ENCODE measurements around the gene KCNMA1. TPM values are rescaled to one million over a fixed set of nuclear protein-coding genes. Genes with fewer than 3 reads are reported as not detected.

KCNMA1 gene
- total and polyA plus RNA-seq, 10 of the 15 experiments (the other 5 are each of a cell fraction or from before 2014, with no cell fraction given): 8.5 to 77.0 (median 21.3) TPM

- Histone ChIP-seq H3K4me3 (no peak overlapping the region), H3K9me3 (replicated peaks; ENCODE audit: control insufficient read depth, insufficient read depth, low read length) (no peaks in the 10 kb centered on the region), H2AFZ (ENCODE audit: control insufficient read depth, low read depth, low read length) (no peak overlapping the region), H3K4me2 (ENCODE audit: control insufficient read depth, insufficient read depth) (no peak overlapping the region), H3K4me1 (ENCODE audit: control insufficient read depth, insufficient read depth, low read length) (no peaks in the 10 kb centered on the region), H3K27ac (ENCODE audit: control insufficient read depth, insufficient read depth) (no peak overlapping the region), H3K79me2 (ENCODE audit: control insufficient read depth, insufficient read depth, low read length) (no peaks in the 10 kb centered on the region), H3K27me3 (replicated peaks in 1 of 2; ENCODE audit: control insufficient read depth in 2 of 2, insufficient read depth in 2 of 2, low read length in 1 of 2) (no peaks in the 10 kb centered on the region), H3K9ac (ENCODE audit: control insufficient read depth, insufficient read depth, low read length) (no peak overlapping the region), H3K36me3 (ENCODE audit: control insufficient read depth in 2 of 2, insufficient read depth in 2 of 2, low read length in 1 of 2) (no peaks in the 10 kb centered on the region), H4K20me1 (ENCODE audit: control insufficient read depth, insufficient read depth) (no peaks in the 10 kb centered on the region)
- POLR2A ChIA-PET: interaction anchor here (0.7 kb wide), 1 partner anchor 237 kb away, joined by 5 read pairs; no protein-coding TSS in a partner anchor
- intact Hi-C loops (cut with micrococcal nuclease; ENCODE audit: unreplicated experiment) (no loop called here), in situ Hi-C loops (cut with MboI) (no loop called here)
- no peak for TF ChIP-seq RAD21 (IDR thresholded peaks at IDR 0.05; ENCODE audit: insufficient read depth, low read depth, low read length)
- no TSS peak for BruUV-seq (replicated peaks)
- CTCF ChIA-PET: no interaction called here
- 13% methylated on average over 2 of the region's 2 CpGs for WGBS (ENCODE audit: insufficient coverage, insufficient replicate concordance, low lambda C conversion rate, missing lambda C conversion rate)
- ATAC-seq (no peak), FAIRE-seq (no peak), DNase-seq (ENCODE audit: low read depth, low spot score) (no peak)
- RAD21 ChIA-PET (ENCODE audit: unreplicated experiment): no interaction called here
- SMC1A ChIA-PET (ENCODE audit: uncharacterized antibody, unreplicated experiment): no interaction called here
Measured at GRCh38 chr10:77116904-77117303, 520.7 kb downstream of the KCNMA1 start.

DNA sequence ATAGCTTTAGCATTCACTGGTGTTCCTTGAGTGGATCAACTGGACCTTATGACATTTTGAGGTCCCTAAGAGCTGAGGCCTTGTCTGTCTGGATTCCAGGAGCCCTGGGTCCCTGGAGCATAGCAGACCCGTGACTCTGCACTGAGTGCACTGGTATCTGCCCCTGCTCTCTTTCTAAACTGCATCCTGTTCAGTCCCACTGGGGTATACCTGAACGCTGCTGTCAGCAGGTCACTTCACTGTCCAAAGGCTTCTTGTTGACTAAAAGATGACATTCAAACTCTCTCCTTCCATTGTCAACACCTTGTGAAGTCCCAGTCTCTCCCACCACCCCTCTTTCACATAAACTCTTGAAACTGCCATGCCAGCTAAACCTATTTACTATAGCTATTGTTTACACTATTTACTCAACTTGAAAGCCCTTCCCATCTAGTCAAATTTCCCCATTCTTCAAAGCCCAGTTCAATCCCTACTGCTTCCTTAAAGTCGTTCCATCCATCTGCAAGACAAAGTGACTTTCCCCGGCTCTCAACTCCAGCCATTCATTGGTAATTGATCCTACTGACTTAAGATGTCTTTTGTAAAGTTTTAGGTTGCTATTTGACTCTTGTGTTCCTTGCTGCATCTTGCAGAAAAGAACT lies 523.3 kb downstream of the KCNMA1 start:
- Histone ChIP-seq H3K27me3 (replicated peaks in 1 of 2; ENCODE audit: control insufficient read depth in 2 of 2, insufficient read depth in 2 of 2, low read length in 1 of 2) (no peaks in the 10 kb centered on the region), H3K4me3 (no peak overlapping the region), H3K4me1 (ENCODE audit: control insufficient read depth, insufficient read depth, low read length) (no peaks in the 10 kb centered on the region), H3K27ac (ENCODE audit: control insufficient read depth, insufficient read depth) (no peak overlapping the region), H3K36me3 (ENCODE audit: control insufficient read depth in 2 of 2, insufficient read depth in 2 of 2, low read length in 1 of 2) (no peaks in the 10 kb centered on the region), H3K9ac (ENCODE audit: control insufficient read depth, insufficient read depth, low read length) (no peak overlapping the region), H4K20me1 (ENCODE audit: control insufficient read depth, insufficient read depth) (no peaks in the 10 kb centered on the region), H3K79me2 (ENCODE audit: control insufficient read depth, insufficient read depth, low read length) (no peaks in the 10 kb centered on the region), H2AFZ (ENCODE audit: control insufficient read depth, low read depth, low read length) (no peak overlapping the region), H3K9me3 (replicated peaks; ENCODE audit: control insufficient read depth, insufficient read depth, low read length) (no peaks in the 10 kb centered on the region), H3K4me2 (ENCODE audit: control insufficient read depth, insufficient read depth) (no peak overlapping the region)
- ChIA-PET RAD21 (ENCODE audit: unreplicated experiment) (interaction anchor here (0.7 to 0.8 kb wide), 2 partner anchors 109 to 131 kb away, joined by 3 to 5 read pairs; no protein-coding TSS in a partner anchor), SMC1A (ENCODE audit: uncharacterized antibody, unreplicated experiment) (interaction anchor here (0.8 to 1.2 kb wide), 5 partner anchors 13 to 129 kb away, joined by 3 to 4 read pairs (median 3); no protein-coding TSS in a partner anchor), POLR2A (no interaction called here), CTCF (interaction anchor here (0.7 to 1.8 kb wide), 4 partner anchors 10 to 110 kb away, joined by 3 to 5 read pairs (median 4); no protein-coding TSS in a partner anchor)
- no TSS peak for BruUV-seq (replicated peaks)
- WGBS (ENCODE audit: insufficient coverage, insufficient replicate concordance, low lambda C conversion rate, missing lambda C conversion rate): 15% methylated on average over 4 of the region's 4 CpGs
- ATAC-seq (no peak), DNase-seq (ENCODE audit: low read depth, low spot score) (no peak), FAIRE-seq (no peak)
- in situ Hi-C loops (cut with MboI) (no loop called here), intact Hi-C loops (cut with micrococcal nuclease; ENCODE audit: unreplicated experiment) (loop anchor here (5.0 kb wide), 3 partner anchors 107 to 567 kb away; no protein-coding TSS in a partner anchor)
- no peak for TF ChIP-seq CBX3 (IDR thresholded peaks at IDR 0.05; ENCODE audit: borderline replicate concordance, low read depth)
- no peak for TF ChIP-seq ZNF592 (IDR thresholded peaks at IDR 0.05)
- no peak for TF ChIP-seq IRF4 (IDR thresholded peaks at IDR 0.05; ENCODE audit: low read depth, low read length)
- TF ChIP-seq, protein P1, sequence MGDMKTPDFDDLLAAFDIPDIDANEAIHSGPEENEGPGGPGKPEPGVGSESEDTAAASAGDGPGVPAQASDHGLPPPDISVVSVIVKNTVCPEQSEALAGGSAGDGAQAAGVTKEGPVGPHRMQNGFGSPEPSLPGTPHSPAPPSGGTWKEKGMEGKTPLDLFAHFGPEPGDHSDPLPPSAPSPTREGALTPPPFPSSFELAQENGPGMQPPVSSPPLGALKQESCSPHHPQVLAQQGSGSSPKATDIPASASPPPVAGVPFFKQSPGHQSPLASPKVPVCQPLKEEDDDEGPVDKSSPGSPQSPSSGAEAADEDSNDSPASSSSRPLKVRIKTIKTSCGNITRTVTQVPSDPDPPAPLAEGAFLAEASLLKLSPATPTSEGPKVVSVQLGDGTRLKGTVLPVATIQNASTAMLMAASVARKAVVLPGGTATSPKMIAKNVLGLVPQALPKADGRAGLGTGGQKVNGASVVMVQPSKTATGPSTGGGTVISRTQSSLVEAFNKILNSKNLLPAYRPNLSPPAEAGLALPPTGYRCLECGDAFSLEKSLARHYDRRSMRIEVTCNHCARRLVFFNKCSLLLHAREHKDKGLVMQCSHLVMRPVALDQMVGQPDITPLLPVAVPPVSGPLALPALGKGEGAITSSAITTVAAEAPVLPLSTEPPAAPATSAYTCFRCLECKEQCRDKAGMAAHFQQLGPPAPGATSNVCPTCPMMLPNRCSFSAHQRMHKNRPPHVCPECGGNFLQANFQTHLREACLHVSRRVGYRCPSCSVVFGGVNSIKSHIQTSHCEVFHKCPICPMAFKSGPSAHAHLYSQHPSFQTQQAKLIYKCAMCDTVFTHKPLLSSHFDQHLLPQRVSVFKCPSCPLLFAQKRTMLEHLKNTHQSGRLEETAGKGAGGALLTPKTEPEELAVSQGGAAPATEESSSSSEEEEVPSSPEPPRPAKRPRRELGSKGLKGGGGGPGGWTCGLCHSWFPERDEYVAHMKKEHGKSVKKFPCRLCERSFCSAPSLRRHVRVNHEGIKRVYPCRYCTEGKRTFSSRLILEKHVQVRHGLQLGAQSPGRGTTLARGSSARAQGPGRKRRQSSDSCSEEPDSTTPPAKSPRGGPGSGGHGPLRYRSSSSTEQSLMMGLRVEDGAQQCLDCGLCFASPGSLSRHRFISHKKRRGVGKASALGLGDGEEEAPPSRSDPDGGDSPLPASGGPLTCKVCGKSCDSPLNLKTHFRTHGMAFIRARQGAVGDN (IDR thresholded peaks at IDR 0.05): no peak
- TF ChIP-seq, protein P2, sequence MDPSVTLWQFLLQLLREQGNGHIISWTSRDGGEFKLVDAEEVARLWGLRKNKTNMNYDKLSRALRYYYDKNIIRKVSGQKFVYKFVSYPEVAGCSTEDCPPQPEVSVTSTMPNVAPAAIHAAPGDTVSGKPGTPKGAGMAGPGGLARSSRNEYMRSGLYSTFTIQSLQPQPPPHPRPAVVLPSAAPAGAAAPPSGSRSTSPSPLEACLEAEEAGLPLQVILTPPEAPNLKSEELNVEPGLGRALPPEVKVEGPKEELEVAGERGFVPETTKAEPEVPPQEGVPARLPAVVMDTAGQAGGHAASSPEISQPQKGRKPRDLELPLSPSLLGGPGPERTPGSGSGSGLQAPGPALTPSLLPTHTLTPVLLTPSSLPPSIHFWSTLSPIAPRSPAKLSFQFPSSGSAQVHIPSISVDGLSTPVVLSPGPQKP (IDR thresholded peaks at IDR 0.05; ENCODE audit: low read depth, low read length): no peak
